ENCODE data around the gene MYO1D.

The MYO1D gene

DNA sequence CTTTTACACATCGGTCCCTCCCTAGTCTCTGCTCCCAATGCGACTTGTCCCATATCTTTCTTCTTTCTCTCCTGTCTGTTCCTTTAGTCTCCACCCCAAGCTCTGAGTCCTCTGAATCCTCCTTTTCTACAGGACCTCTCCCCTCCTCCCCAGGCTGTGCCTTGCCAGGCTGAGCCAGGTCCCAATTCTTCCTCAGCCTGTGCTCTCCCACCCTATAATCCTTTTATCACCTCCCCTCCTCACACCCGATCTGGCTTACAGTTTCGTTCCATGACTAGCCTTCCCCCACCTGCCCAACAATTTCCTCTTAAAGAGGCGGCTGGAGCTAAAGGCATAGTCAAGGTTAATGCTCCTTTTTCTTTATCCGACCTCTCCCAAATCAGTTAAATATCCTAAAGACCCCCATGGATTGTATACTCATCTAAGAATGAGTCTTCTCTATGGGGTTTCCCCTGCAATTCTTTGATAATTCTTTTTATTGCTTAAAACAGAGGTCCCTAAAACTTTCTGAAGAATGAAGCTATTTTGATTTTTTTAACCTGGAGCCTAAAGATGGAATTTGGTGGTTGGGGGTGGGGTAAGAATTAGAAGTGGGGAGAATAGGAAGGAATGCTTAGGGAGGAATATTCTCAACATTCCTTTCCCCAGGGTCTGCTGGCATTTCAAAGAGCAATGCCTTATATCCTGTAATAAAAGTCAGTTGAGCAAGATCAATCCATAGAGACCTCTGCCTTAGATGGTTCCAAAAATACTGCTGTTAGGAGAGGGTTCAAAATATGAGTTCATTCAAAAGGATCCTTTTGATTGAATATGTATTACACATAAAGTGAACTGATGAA is 102.8 kb downstream of the MYO1D start:
- TF ChIP-seq ZNF274 (IDR thresholded peaks at IDR 0.05; ENCODE audit: low read depth, low read length): no peak
- no peak overlapping the region for H3K4me3 ChIP-seq (ENCODE audit: low read length)

DNA sequence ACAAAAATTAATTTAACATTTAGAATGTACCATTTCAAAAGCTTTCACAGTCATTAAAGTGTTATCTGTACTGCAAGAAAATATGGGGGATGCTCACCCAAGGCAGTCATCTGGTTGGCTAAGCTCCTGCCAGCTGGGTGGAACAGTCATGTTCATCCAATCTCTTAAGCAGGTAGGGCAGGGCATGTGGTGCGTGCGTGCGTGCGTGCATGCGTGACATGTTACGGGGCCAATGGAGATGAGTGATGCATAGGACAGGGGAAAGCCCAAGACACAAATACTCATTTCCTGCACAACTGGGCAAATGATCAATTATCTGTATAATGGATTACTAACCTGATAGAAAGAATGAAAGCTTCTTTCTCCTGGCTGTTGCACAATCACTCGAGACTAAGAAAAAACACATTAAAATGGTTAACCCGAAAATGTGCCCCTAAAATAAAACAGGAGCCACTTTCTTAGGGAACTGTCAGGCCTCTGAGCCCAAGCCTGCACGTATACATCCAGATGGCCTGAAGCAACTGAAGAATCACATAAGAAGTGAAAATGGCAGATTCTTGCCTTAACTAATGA is 104.4 kb downstream of the MYO1D start:
- no peak for TF ChIP-seq ZNF274 (IDR thresholded peaks at IDR 0.05; ENCODE audit: low read depth, low read length)
- no peak overlapping the region for H3K4me3 ChIP-seq (ENCODE audit: low read length)

DNA sequence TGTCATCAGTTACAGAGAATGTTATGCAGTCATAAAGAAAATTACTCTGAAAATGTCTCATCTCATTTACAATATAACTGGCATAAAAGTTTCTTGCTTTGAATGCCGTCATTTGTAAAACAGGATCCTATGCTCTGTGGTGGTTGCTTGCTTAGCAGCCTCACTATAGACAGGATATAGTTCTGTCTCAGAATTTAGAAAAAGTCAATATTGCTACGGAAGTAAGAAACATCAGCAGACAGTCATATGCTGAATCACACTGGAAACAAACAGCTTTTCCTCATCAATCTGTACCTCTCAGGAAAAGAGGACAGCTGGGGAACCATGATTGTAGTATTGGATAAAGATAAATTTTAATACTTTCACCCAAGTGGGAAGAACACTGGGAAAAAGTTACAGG is 105.5 kb downstream of the MYO1D start:
- no peak for TF ChIP-seq ZNF274 (IDR thresholded peaks at IDR 0.05; ENCODE audit: low read depth, low read length)
- no peak overlapping the region for H3K4me3 ChIP-seq (ENCODE audit: low read length)

DNA sequence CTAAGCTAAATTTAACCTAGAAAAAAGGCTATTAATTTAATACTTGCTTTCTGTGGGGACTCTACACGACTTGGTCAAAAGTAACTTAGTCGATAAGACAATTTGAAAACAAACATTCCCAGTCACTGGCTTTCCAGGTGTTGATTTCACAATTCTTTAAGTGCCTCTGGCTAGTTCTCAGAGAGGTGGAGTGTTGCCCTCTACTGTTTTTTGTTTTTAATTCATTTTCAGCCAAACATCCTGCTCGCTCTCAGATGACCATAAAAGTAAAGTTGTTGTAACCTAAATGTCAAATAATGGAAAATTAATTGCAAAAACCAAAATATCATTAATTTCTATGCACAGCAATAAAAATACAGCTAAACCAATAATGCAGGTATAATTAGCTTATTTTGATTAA is 107.1 kb downstream of the MYO1D start:
- no peak overlapping the region for H3K4me3 ChIP-seq (ENCODE audit: low read length)
- no peak for TF ChIP-seq ZNF274 (IDR thresholded peaks at IDR 0.05; ENCODE audit: low read depth, low read length)

DNA sequence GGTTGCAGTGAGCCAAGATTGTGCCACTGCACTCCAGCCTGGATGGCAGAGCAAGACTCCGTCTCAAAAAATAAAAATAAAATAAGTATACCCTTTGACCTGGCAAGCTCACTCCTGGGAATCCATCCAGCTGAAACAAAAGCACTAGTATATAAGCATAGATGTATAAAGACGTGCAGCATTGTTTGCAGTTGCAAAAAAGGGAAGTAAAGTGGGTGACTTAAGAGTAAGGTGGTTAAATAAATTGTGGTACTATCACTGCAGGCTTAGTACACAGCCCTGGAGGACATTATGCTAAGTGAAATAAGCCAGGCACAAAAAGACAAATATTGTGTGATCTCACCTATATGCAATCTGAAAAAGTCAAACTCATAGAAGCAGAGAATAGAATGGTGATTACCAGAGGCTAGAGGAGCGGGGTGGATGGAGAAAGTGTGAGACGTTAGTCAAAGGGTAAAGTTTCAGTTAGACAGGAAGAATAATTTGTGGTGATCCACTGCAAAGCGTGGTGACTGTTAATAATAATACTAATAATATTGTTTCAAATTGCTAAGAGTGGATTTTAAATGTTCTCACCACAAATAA is 113.0 kb downstream of the MYO1D start:
- no peak for TF ChIP-seq ZNF274 (IDR thresholded peaks at IDR 0.05; ENCODE audit: low read depth, low read length)
- H3K4me3 ChIP-seq (ENCODE audit: low read length): no peak overlapping the region

DNA sequence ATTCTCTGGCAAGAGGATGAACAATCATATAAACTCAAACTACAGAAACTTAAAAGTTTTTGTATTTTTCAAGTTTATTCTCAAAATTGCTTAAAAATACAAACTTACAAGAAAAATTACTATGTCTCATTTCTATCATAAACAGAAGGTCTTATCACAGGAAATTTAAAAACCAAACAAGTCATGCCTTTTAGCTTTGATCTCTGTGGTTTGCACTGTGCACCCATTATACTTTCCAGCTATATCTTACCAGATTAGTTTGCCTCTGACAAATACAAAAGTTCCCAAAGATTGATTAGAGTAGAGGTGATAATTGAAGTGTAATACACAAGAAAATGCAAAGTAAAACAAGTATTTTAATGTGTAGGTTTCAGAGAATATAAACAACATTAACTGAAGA is 117.4 kb downstream of the MYO1D start:
- no peak for TF ChIP-seq ZNF274 (IDR thresholded peaks at IDR 0.05; ENCODE audit: low read depth, low read length)
- no peak overlapping the region for H3K4me3 ChIP-seq (ENCODE audit: low read length)

DNA sequence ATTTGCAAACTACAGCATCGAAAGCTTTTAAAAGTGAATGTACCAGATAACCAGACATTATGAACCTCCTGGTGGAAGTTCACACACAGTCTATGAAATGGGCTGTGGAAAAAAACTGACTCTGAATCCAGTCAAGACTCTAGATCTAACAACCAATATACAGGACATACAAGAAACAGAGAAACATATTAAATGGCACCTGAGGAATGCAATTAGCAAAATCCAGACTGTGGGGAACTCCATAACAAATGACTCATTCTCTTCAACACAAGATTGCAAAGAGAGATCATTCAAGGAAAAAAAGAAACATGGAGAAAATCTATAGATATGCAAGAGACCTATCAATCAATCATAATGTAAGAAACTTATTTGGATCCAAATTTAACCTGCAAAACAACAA is 119.0 kb downstream of the MYO1D start:
- no peak overlapping the region for H3K4me3 ChIP-seq (ENCODE audit: low read length)
- no peak for TF ChIP-seq ZNF274 (IDR thresholded peaks at IDR 0.05; ENCODE audit: low read depth, low read length)

DNA sequence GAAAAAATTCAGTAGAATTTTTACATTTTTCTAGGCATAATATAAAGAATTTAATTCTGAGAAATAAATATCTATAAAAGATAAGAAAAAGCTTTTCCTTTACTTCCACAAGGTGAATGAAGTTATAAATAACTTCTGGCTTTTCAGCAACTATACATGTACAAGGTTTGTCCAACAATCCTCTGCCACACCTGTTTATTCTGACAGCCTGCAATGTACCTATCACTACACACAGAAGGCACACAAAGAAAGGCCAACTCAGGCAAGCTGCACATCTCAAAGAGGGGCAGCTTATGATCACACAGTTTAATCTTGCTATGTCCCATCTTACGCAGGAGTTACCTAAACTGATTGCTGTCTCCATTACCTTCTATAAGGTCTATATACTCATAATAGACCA is 120.2 kb downstream of the MYO1D start:
- no peak overlapping the region for H3K4me3 ChIP-seq (ENCODE audit: low read length)
- TF ChIP-seq ZNF274 (IDR thresholded peaks at IDR 0.05; ENCODE audit: low read depth, low read length): no peak

DNA sequence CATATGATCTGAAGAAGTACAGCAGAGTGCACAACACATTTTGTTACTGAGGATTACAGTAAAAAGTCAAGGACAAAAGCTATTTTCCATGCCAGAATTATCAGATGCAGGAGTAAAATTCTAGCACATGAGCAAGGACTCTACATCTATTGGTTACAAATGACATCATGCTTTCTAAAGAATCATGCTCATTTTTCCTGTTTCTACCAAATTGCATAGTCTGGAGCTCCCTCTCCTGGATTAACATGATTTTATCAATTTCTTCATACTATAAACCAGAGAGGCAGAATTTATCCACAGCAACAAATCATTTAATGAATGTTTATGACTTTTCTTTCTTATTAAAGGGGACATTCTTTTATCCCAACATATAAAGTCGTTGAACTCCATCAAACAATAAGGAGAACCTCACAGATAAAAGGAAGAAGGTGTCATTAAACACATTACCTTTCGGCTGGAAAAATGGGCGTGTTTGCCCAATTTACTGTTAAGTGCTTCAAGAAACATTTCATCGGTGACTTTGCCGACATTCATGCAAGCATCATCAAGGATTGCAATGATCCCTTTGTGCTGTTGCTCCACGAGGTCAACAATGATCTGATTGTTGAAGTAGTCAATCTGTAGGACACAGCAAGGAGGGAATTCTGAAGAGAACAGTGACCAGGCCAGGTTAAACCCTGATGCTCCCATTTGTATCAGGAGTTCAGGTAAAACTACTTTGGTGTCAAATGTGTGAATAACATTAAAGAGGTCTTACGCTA is 121.7 kb downstream of the MYO1D start:
- no peak for TF ChIP-seq ZNF274 (IDR thresholded peaks at IDR 0.05; ENCODE audit: low read depth, low read length)
- no peak overlapping the region for H3K4me3 ChIP-seq (ENCODE audit: low read length)

DNA sequence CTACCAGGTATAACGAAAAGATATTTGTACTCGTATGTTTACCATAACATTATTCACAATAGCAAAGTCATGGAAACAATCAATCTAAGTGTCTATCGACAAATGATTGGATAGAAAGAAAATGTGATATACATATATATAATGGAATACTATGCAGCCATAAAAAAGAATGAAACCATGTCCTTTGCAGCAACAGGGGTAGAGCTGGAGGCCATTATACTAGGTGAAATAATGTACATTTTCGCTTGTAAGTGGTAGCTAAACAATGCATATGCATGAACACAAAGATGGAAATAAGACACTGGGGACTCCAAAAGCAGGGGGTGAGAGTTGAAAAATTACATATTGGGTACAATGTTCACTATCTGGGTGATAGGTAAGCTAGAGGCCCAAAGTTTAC is 124.0 kb downstream of the MYO1D start:
- H3K4me3 ChIP-seq (ENCODE audit: low read length): no peak overlapping the region

DNA sequence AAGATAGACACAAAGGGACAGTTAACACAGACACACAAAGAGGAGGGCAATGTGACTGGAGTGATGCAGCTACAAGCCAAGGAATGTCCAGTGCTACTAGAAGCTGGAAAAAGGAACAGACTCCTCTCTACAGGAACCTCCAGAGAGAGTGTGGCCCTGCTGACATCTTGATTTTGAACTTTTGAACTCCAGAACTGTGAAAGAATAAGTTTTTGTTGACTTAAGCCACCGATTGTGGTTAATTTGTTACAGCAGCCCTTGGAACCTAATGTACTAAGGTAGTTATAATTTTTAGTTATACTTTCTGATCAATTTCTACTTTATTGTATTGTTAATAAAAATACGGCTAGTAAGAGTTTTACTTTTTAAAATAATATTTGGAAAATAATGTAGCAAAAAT is 129.1 kb downstream of the MYO1D start:
- TF ChIP-seq ZNF274 (IDR thresholded peaks at IDR 0.05; ENCODE audit: low read depth, low read length): no peak
- H3K4me3 ChIP-seq (ENCODE audit: low read length): no peak overlapping the region

More for the DNA sequence above, 124.0 kb downstream of the MYO1D start:
- TF ChIP-seq ZNF274 (IDR thresholded peaks at IDR 0.05; ENCODE audit: low read depth, low read length): no peak

DNA sequence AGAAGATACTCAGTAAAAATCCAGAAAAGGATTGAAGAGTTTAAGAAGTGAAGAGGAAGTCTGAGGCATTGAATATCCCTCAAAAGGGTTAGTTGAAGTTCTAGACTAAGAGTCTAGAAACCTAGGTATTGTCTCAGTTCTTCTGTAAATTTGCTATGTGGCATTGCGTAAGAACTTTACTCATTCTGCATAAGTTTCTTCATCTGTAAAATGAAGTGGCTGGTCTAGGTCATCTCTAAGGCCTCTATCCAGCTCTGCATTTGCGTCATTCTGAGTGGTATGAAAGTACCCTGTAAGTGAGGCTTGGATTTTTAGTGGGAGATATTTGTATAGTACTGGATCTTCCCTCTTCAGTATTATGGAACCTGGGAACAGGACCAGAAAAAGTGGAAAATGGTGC is 130.2 kb downstream of the MYO1D start:
- TF ChIP-seq ZNF274 (IDR thresholded peaks at IDR 0.05; ENCODE audit: low read depth, low read length): no peak
- no peak overlapping the region for H3K4me3 ChIP-seq (ENCODE audit: low read length)

DNA sequence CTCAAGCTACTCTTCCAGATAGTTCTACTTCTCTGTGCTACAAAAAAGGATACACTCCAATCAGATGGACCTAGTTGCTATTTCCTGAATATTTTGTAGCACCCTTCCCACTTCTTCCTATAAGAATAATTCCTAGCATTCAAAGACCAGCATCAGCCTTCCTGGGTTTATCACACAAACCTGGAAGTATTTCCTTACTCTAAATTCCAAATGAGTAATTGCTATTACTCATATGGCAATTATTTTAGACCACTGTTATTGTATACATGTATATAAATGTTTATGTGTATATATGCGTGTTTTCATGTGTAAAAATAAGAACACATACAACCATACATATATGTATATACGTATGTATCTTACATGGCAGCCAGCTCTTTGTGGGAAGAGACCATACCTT is 130.6 kb downstream of the MYO1D start:
- H3K4me3 ChIP-seq (ENCODE audit: low read length): no peak overlapping the region

DNA sequence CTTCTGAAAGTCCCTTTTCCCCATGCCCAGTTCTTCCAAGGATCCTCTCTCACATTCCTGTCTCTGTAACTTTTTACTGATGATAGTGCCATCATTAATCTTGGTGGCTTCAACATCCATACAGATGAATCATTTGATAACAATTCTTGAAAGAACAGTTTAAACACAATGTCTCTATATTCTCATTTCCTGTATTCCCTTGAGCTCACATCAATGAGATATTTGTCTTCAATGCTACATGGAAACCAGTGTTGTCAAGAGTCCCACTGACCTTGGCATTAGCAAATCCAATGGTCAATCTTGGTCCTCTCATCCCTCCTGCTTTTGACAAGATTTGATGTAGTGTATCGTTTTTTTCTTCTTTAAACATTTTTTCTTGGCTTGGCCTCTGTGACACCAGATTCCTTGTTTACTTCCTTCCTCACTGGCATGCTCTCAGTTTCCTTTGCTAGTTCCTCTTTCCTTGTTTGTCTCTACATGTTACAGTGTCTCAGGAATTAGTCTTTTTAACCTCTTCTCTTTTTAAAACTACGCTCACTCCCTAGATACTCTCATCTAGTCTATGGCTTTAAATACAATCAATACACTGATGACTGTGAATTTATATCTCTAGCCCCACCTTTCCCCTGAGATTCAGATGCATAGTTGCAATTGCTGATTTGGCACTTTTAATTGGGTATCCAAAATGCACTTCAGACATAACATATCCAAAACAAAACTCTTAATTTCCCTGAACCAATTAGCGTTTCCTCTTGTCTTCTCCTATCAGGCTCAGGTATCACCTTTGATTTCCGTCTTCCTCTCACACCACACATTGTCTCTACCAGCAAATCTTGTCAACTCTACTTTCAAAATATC is 134.0 kb downstream of the MYO1D start:
- no peak for TF ChIP-seq ZNF274 (IDR thresholded peaks at IDR 0.05; ENCODE audit: low read depth, low read length)
- H3K4me3 ChIP-seq (ENCODE audit: low read length): no peak overlapping the region

More for the DNA sequence above, 130.6 kb downstream of the MYO1D start:
- no peak for TF ChIP-seq ZNF274 (IDR thresholded peaks at IDR 0.05; ENCODE audit: low read depth, low read length)
